22Rv1 (cell line): ENCODE measurements around the gene TMEM126A.

Source experiments
- ZFX ChIP-seq: fragments of 450-650 bp; IDR thresholded peaks from 2 replicates; pipeline ENCODE4 v1.6.1; 2017; ENCODE audit warnings: antibody characterized with exemption, borderline replicate concordance
- TF ChIP-seq, protein P1 (sequence below): fragments of 450-650 bp; IDR thresholded peaks from 2 replicates; pipeline ENCODE4 v1.5.1; 2017; ENCODE audit warnings: mild to moderate bottlenecking

DNA sequence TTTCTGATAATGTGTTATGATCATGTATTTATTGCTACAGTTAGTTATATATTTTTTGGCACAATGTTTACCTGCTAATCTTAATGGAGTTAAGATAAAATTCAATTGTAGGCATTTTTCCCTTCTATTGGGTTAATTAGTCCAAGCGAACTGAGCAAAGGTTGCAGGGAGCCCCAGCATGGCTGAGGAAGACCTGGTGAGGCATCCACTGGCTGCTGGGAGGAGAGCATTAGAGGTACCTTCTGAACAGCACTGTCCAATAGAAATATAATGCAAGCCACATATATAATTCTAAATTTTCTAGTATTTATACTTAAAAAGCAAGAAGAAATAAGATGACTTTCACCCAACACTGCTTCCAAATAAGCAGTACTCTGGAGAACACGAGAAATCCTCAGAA is 689 bp upstream of the TMEM126A start:
- TF ChIP-seq, protein P1, sequence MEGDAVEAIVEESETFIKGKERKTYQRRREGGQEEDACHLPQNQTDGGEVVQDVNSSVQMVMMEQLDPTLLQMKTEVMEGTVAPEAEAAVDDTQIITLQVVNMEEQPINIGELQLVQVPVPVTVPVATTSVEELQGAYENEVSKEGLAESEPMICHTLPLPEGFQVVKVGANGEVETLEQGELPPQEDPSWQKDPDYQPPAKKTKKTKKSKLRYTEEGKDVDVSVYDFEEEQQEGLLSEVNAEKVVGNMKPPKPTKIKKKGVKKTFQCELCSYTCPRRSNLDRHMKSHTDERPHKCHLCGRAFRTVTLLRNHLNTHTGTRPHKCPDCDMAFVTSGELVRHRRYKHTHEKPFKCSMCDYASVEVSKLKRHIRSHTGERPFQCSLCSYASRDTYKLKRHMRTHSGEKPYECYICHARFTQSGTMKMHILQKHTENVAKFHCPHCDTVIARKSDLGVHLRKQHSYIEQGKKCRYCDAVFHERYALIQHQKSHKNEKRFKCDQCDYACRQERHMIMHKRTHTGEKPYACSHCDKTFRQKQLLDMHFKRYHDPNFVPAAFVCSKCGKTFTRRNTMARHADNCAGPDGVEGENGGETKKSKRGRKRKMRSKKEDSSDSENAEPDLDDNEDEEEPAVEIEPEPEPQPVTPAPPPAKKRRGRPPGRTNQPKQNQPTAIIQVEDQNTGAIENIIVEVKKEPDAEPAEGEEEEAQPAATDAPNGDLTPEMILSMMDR: no peak
- TF ChIP-seq ZFX: no peak
